Thyroid gland (tissue), 4 donors: ENCODE measurements around the gene C2orf66. TPM values are rescaled to one million over a fixed set of nuclear protein-coding genes. Genes with fewer than 3 reads are reported as not detected.
A peak's percentile ranks its signal among the peaks of the same experiment; 100 is the strongest.

Experiments
- DNase-seq, 2 donors: peaks; one replicate each; pipeline ENCODE4 v3.0.0-alpha.2; 2019
- H3K27ac ChIP-seq, 3 donors: fragments of 200-600 bp; sonication (generic); 1 replicate in 2 of 3; 2 replicates in 1 of 3; pipeline ENCODE4 v1.5.1; 2016 to 2019; ENCODE audit warnings: mild to moderate bottlenecking in 1 of 3, moderate library complexity in 1 of 3
- H3K27me3 ChIP-seq: fragments of 200-600 bp; sonication (generic); one replicate; pipeline ENCODE4 v1.5.1; 2019
- H3K36me3 ChIP-seq, 2 donors: fragments of 200-600 bp; sonication (generic); one replicate each; pipeline ENCODE4 v1.5.1; 2016 to 2019
- H3K4me1 ChIP-seq, 2 donors: fragments of 200-600 bp; sonication (generic); one replicate each; pipeline ENCODE4 v1.5.1; 2017 to 2019
- H3K4me3 ChIP-seq, 3 donors: fragments of 200-600 bp; sonication (generic); replicated peaks in 1 of 3; 1 replicate in 2 of 3; 2 replicates in 1 of 3; pipeline ENCODE4 v1.5.1; 2016; ENCODE audit warnings: mild to moderate bottlenecking in 1 of 3
- H3K9me3 ChIP-seq: fragments of 200-600 bp; sonication (generic); one replicate; pipeline ENCODE4 v1.5.1; 2017
- POLR2A ChIP-seq, 2 donors: fragments of 450-650 bp; IDR thresholded peaks; one replicate each; pipeline ENCODE4 v1.6.1; 2017; ENCODE audit warnings: antibody characterized with exemption in 2 of 2, mild to moderate bottlenecking in 2 of 2, moderate library complexity in 1 of 2
- WGBS, 2 donors: methylation state at CpG; one replicate each; pipeline ENCODE4 v1.1.5; 2017; 5-methylcytosine and 5-hydroxymethylcytosine counted together
- intact Hi-C: fragments of 100-400 bp; cut with DNase I; formaldehyde crosslinking; loops from one replicate; pipeline ENCODE4 v1.15.1; 2023
- small RNA-seq: library from RNA; depleted of rRNA; stranded (forward); fragments of <200 nt; gene quantifications from one replicate; pipeline ENCODE3, GENCODE V24; 2016
- total RNA-seq, 4 donors: library from RNA; depleted of rRNA; stranded (reverse); fragments of >200 nt; gene quantifications; one replicate each; pipeline ENCODE4 v1.2.3, GENCODE V29; 2016
- TF ChIP-seq, protein P1 (sequence below), 6 experiments: fragments of 200-600 bp in 3 of 6; fragments of 450-650 bp in 3 of 6; sonication (generic) in 3 of 6; IDR thresholded peaks; one replicate each; pipeline ENCODE4 v1.5.1; 2016 to 2019; ENCODE audit warnings: antibody characterized with exemption in 6 of 6, mild to moderate bottlenecking in 2 of 6, inconsistent platforms in 1 of 6, moderate library complexity in 1 of 6

C2orf66 gene
- total RNA-seq, 4 donors from 2014 or later: not detected

DNA sequence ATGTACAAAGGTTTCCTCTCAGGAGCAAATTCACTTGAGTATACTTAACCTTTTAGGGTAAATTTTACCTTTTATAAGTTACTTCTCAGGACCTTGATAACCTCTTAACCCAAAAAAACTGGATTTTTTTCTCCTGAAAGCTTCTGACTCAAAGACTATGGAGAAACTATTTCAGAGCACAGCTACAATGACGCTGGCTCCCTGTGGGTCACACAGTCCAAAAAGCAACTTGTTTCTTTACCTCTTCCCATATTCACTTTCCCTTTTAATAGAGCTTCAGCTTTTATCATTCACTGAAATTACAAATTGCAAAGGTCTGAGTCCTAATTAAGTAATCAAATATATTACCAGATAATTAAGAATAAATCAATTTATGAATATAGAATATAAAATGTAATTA lies 42.1 kb downstream of the C2orf66 start:
- peaks cover 21 to 34% of the 10 kb centered on the region in 2 donors for H3K36me3 ChIP-seq
- intact Hi-C loops: no loop called here
- 88 to 90% methylated on average over 1 of the region's 1 CpG for WGBS, 2 donors

DNA sequence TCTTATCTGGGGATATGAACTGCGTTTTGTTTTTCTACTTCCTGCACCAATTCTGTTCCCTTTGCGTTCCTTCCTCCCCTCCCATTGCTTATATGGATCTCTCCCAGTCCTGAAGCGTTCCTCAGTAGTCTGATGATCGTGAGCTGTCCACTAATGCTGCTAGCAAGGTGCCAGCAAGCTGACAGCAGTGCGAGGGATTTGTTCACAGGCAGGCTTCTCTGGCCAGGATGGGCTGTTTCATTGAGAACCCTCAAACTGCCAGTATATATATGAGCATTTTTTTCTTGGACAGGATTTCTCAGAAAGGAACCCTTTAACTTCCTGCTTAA lies 49.8 kb downstream of the C2orf66 start:
- DNase-seq: no peak
- H3K27me3 ChIP-seq: no peaks in the 10 kb centered on the region
- H3K4me3 ChIP-seq: no peak overlapping the region
- WGBS, 2 donors: 65 to 73% methylated on average over 5 of the region's 5 CpGs
- no peaks in the 10 kb centered on the region for H3K9me3 ChIP-seq
- TF ChIP-seq, protein P1, sequence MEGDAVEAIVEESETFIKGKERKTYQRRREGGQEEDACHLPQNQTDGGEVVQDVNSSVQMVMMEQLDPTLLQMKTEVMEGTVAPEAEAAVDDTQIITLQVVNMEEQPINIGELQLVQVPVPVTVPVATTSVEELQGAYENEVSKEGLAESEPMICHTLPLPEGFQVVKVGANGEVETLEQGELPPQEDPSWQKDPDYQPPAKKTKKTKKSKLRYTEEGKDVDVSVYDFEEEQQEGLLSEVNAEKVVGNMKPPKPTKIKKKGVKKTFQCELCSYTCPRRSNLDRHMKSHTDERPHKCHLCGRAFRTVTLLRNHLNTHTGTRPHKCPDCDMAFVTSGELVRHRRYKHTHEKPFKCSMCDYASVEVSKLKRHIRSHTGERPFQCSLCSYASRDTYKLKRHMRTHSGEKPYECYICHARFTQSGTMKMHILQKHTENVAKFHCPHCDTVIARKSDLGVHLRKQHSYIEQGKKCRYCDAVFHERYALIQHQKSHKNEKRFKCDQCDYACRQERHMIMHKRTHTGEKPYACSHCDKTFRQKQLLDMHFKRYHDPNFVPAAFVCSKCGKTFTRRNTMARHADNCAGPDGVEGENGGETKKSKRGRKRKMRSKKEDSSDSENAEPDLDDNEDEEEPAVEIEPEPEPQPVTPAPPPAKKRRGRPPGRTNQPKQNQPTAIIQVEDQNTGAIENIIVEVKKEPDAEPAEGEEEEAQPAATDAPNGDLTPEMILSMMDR (IDR thresholded peaks at IDR 0.05): no peak
- no peak for TF ChIP-seq POLR2A (IDR thresholded peaks at IDR 0.05)
- no peaks in the 10 kb centered on the region for H3K4me1 ChIP-seq
- intact Hi-C loops: no loop called here
- peaks cover 2 to 7% of the 10 kb centered on the region in 2 donors for H3K36me3 ChIP-seq
- H3K27ac ChIP-seq: no peak overlapping the region

More for the DNA sequence above, 42.1 kb downstream of the C2orf66 start:
- TF ChIP-seq, protein P1 (IDR thresholded peaks at IDR 0.05): no peak
- TF ChIP-seq POLR2A (IDR thresholded peaks at IDR 0.05): no peak
- H3K27ac ChIP-seq: no peak overlapping the region
- H3K4me3 ChIP-seq: no peak overlapping the region
- H3K9me3 ChIP-seq: no peaks in the 10 kb centered on the region
- DNase-seq: no peak
- H3K27me3 ChIP-seq: no peaks in the 10 kb centered on the region
- H3K4me1 ChIP-seq: no peaks in the 10 kb centered on the region

DNA sequence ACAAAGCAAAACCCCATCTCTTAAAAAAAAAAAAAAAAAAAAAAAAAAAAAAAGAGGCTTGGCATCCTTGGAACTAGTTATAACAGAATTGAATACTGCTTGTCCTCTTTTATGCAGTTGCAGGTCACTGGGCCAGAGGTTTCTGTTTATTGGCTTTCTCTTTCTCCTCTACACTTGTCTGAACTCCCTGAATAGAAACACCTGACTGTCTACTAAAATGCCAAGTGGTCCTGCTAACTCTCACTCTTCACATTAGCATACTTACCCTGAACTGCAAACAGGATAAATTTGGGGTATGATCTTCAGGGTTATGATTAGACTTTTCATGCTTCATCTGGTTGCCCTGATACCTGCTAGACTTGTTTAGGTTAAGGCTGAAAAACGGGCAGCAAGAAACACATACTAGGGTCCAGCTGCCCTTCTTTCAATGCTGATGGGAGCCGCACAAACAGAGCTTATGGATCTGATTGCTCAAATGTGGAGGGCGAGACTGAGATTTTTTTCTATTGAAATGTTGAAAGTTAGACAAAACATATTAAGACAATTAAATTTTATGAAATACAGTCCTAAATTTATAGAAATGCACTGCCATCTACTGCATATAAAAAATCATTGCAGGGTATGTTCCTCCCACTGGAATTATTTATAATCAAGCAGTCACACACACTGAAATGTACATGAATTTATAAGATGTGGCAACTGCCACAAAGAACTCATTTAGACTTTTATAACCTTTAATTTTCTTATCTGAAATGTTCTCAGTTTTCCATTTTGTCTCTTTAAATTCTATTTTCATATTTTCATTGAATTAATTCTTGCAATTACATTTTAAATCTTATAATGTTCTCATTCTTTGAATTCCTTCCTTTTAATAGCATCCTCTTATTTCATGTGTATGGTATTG lies 50.4 kb downstream of the C2orf66 start:
- Histone ChIP-seq H3K27ac (no peak overlapping the region), H3K36me3 (peaks cover 0 to 7% of the 10 kb centered on the region in 2 donors), H3K4me1 (no peaks in the 10 kb centered on the region), H3K4me3 (no peak overlapping the region), H3K27me3 (no peaks in the 10 kb centered on the region), H3K9me3 (no peaks in the 10 kb centered on the region)
- no peak for DNase-seq
- 71 to 74% methylated on average over 3 of the region's 3 CpGs for WGBS, 2 donors
- intact Hi-C loops: no loop called here
- no peak for TF ChIP-seq POLR2A (IDR thresholded peaks at IDR 0.05)
- TF ChIP-seq, protein P1 (IDR thresholded peaks at IDR 0.05): peak in 2 of 6 experiments; percentile 17 to 25

Small RNA genes within 50 kb of the gene (small RNA-seq; reads per million reads assigned to genes)
- gene AC012486.1: not detected

Other genes starting within 250 kb of the C2orf66 start
- gene HECW2, start 215.8 kb downstream of the C2orf66 start, total RNA-seq: 10 to 100 TPM; 22.9 to 34.7 (median 30.7) TPM
- 1 to 10 TPM in 3 of 4 donors, under 1 TPM in 1; 0.94 to 3.2 (median 1.5) TPM for gene CCDC150, start 169.6 kb downstream of the C2orf66 start, total RNA-seq
- 10 to 100 TPM; 32.0 to 46.0 (median 38.5) TPM for gene GTF3C3, start 9.7 kb downstream of the C2orf66 start, total RNA-seq
- gene PGAP1, start 117.4 kb upstream of the C2orf66 start, total RNA-seq: 10 to 100 TPM in 2 of 4 donors, 1 to 10 TPM in 2; 6.9 to 26.0 (median 14.0) TPM